IPS-15b (cell line): ENCODE results near the gene CMSS1.

Experiments
- H3K27me3 ChIP-seq: one replicate; pipeline ENCODE4 v1.6.1; 2013; ENCODE audit warnings: low read length; ENCODE audit not compliant: control insufficient read depth, insufficient read depth
- H3K36me3 ChIP-seq: one replicate; pipeline ENCODE4 v1.6.1; 2013; ENCODE audit warnings: low read length; ENCODE audit not compliant: control insufficient read depth, insufficient read depth
- H3K4me1 ChIP-seq: one replicate; pipeline ENCODE4 v1.6.1; 2013; ENCODE audit warnings: mild to moderate bottlenecking, low read length; ENCODE audit not compliant: control insufficient read depth, insufficient read depth
- H3K4me3 ChIP-seq: one replicate; pipeline ENCODE4 v1.5.1; 2013; ENCODE audit warnings: low read depth, low read length
- H3K9ac ChIP-seq: one replicate; pipeline ENCODE4 v1.6.1; 2013; ENCODE audit warnings: low read depth, mild to moderate bottlenecking, low read length
- H3K9me3 ChIP-seq: one replicate; pipeline ENCODE4 v1.6.1; 2013; ENCODE audit warnings: mild to moderate bottlenecking, low read length; ENCODE audit not compliant: control insufficient read depth, insufficient read depth

The CMSS1 gene

DNA sequence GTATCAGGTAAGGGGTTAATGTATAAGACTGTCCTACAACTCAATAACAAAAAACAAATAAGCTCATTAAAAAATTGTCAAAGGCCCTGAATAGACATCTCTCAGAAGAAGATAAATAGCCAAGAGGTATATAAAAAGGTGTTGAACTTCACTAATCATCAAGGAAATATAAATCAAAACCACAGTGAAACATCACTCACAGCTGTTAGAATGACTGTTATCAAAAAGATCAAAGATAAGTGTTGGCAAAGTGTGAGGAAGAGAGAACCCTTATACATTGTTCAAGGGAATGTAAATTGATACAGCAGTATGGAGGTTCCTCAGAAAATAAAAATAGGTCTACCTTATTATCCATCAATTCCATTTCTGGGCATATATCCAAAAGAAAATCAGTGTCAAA lies 201.1 kb downstream of the CMSS1 start:
- Histone ChIP-seq H3K4me3 (no peak overlapping the region), H3K4me1 (peaks cover 2% of the 10 kb centered on the region), H3K9ac (no peak overlapping the region), H3K27me3 (no peaks in the 10 kb centered on the region), H3K36me3 (no peaks in the 10 kb centered on the region), H3K9me3 (no peaks in the 10 kb centered on the region)

DNA sequence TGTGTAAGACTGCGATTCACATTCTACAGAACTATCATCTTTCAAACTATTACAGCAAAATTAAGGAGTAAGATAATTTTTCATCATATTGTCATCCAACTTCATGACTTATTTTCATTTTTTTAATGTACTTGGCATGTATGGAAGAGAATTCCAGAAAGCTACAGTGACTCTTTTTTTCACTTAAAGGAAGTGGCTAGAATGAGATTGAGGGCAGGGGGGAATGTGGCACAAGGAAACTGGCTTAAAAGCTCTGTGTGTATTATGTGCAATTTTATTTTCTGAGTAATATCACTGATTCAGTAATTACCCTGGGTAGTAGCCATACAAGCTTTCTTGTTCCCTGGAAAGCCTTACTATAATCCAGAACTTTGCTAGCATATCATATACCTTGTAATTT lies 202.1 kb downstream of the CMSS1 start:
- H3K9ac ChIP-seq: no peak overlapping the region
- H3K4me1 ChIP-seq: peaks cover 2% of the 10 kb centered on the region
- no peaks in the 10 kb centered on the region for H3K9me3 ChIP-seq
- no peaks in the 10 kb centered on the region for H3K27me3 ChIP-seq
- H3K4me3 ChIP-seq: no peak overlapping the region
- no peaks in the 10 kb centered on the region for H3K36me3 ChIP-seq

DNA sequence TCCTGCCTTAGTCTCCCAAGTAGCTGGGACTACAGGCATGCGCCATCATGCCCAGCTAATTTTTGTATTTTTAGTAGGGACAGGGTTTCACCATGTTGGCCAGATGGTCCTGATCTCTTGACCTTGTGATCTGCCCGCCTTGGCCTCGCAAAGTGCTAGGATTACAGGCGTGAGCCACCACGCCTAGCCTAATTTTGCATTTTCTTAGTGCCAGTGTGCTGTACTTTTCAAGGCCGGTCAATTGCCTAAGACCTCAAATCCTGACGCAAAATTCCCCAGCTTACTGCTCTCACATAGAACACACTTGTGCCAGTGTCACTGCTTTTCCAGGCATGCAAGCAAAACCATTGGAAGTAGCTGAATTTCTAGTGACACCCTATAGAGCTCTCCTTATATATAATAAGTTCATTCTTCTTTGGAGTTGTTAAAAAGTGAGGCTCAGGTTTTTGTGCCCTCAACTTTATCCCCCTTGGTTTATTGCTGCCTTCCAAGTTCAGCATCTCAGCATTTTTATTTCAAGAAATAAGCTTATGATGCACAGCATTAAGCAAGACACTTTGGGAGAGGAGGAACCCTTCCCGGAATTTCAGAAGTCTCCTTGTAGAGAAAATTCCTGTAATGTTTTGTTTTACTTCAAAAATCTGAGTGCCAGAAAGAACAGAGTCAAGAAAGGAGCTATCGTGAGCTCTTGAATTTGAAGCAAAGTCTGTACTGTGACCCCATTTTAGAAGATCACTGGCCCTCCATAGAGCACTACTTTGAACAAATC lies 203.4 kb downstream of the CMSS1 start:
- H3K4me3 ChIP-seq: no peak overlapping the region
- H3K9ac ChIP-seq: no peak overlapping the region
- H3K4me1 ChIP-seq: peaks cover 2% of the 10 kb centered on the region
- H3K36me3 ChIP-seq: no peaks in the 10 kb centered on the region
- H3K27me3 ChIP-seq: no peaks in the 10 kb centered on the region
- no peaks in the 10 kb centered on the region for H3K9me3 ChIP-seq

DNA sequence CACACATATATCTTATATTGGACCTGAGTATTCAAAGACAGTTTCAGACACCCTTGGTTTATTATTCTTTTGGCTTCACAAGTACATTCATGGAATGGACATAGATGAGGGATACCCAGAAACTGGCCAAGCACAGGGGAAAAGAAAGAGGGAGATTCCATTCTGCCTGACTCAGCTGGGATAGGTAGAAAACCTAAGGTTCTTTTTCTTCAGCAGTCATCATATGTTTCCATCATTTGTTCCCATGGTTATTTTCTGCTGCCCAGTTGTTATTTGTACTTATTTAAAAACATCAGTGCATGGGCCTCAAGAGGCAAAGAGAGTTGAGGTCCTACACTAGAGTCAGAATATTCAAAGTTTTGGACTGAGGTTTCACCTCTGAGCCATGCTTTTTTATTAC lies 204.8 kb downstream of the CMSS1 start:
- Histone ChIP-seq H3K9me3 (no peaks in the 10 kb centered on the region), H3K27me3 (no peaks in the 10 kb centered on the region), H3K9ac (no peak overlapping the region), H3K4me1 (no peaks in the 10 kb centered on the region), H3K36me3 (no peaks in the 10 kb centered on the region), H3K4me3 (no peak overlapping the region)

DNA sequence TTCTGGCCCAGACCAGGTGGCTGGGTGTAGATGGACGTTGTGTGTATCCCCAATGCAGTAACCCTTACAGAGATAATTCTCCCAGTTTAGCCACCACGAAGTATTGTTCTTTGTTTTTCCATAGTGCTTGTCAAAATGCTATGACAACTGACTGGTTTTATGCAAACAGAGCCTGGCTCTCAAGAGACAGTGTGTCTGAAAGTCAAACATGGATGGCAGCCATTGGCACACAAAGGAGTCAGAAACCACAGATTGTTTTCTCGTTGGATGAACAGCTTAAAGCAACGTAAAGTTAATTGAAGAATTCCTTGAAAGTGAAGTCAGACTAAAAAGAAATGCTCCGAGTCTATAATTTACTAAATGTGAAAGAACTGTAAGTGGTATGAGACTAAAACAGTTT lies 205.5 kb downstream of the CMSS1 start:
- Histone ChIP-seq H3K4me3 (no peak overlapping the region), H3K36me3 (no peaks in the 10 kb centered on the region), H3K4me1 (no peaks in the 10 kb centered on the region), H3K9ac (no peak overlapping the region), H3K27me3 (no peaks in the 10 kb centered on the region), H3K9me3 (no peaks in the 10 kb centered on the region)

DNA sequence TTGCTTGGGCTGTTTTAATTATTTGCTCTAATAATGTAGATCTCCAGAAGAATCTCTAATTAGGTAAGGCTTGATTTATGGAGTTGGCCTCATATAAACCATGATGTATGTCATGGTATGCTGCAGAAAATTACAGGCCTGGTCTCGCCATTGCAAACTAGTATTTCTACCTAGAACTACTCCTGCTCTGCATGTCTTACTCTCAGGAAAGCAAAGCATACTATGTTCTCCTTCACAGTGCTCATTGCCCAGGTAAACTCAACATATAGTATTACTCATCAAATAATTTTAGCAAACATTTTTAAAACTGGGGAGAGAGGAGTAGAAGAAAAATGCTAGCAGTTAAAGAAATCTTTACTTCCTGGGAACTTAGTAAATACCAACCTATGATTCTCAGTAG lies 205.9 kb downstream of the CMSS1 start:
- Histone ChIP-seq H3K27me3 (no peaks in the 10 kb centered on the region), H3K4me3 (no peak overlapping the region), H3K9me3 (no peaks in the 10 kb centered on the region), H3K9ac (no peak overlapping the region), H3K4me1 (no peaks in the 10 kb centered on the region), H3K36me3 (no peaks in the 10 kb centered on the region)

DNA sequence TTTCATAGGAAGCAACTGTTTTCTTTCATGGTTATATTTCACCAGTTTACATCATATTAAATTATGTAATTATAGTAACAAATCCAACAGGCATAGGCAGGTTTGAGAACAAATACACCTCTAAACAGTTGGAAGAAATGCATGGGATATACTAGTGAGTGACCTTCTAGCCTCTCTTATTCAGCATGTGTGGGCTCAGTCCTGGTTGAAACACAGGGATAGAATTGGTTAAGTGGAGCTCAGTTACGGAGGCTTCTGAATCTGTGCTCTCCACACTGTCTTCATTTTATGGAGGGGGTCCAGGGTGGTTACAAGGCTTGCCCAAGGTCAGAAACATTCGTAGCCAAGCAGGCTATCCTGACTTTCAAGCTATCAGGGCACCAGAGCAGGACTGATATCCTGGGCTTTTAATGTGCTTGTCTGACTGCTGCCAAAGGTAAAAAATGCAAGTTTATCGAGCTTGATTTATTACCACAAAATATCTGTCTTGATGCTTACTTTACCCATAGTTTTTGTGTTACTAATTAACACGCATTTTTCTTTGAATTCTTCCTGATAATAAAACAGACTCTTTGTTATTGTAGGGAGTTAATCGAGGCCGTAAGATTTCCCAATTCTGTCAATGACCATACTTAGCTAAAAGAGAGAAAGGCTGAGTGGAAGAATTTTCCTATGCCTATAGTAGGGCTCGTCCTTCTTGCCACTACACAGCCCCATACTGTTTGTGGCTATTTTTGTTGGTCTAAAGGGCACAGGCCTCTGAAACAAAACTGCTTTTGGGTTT lies 207.1 kb downstream of the CMSS1 start:
- no peaks in the 10 kb centered on the region for H3K4me1 ChIP-seq
- H3K4me3 ChIP-seq: no peak overlapping the region
- H3K9me3 ChIP-seq: no peaks in the 10 kb centered on the region
- H3K36me3 ChIP-seq: no peaks in the 10 kb centered on the region
- no peak overlapping the region for H3K9ac ChIP-seq
- no peaks in the 10 kb centered on the region for H3K27me3 ChIP-seq

DNA sequence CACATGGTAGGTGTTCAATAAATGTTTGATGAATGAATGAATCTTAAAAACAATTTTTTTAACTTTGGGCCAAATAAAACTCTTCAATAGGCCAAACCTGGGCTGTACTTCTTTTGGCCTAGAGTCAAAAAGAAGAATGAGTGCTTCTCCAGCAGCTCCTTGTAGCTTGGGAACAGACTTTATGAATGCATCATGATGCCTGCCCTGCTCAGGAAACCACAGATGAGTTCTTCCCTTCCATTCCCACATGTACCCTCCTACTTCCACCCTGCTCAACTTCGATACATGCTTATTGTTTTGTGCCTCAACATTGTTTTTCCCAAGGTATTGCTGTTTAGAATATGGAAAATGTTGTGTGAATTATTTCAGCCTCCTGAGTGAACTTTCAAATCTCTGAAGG lies 209.7 kb downstream of the CMSS1 start:
- Histone ChIP-seq H3K36me3 (no peaks in the 10 kb centered on the region), H3K4me3 (no peak overlapping the region), H3K4me1 (no peaks in the 10 kb centered on the region), H3K9ac (no peak overlapping the region), H3K27me3 (no peaks in the 10 kb centered on the region), H3K9me3 (no peaks in the 10 kb centered on the region)

DNA sequence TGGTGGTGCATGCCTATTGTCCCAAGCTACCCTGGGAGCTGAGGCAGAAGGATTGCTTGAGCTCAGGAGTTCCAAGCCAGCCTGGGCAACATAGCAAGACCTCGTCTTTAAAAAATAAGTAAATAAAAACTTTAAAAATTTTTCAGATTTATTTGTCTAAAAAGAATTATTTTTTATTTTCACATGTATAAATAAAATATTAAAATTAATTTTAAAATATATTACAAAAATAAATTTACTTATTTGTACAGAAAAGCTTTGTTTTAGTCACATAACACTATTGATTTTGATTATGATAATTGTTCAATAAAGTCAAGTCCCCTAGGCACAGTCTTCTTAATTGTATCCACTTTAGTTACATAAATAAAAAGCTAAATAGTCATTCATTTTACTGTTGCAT lies 211.4 kb downstream of the CMSS1 start:
- Histone ChIP-seq H3K9ac (no peak overlapping the region), H3K27me3 (no peaks in the 10 kb centered on the region), H3K4me3 (no peak overlapping the region), H3K9me3 (no peaks in the 10 kb centered on the region), H3K4me1 (no peaks in the 10 kb centered on the region), H3K36me3 (no peaks in the 10 kb centered on the region)

DNA sequence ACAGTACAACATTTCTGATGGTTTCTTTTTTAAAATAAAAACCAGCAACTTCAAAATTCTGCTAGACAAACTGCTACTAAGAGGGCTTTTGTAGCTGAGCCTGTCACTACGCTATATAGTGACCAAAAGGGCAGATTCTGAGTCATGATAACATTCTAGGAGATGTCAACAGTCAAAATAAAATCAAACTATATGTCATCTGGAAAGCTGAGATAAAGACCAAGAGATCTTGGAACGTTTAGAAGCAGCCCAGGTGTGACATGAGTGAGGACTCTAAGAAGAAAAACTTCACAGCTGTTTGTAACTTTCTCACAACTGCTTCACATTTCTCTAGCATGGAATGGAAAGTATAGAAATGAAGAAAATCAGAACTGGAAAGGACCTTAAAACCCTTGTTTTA lies 212.0 kb downstream of the CMSS1 start:
- Histone ChIP-seq H3K9me3 (no peaks in the 10 kb centered on the region), H3K27me3 (no peaks in the 10 kb centered on the region), H3K4me3 (no peak overlapping the region), H3K9ac (no peak overlapping the region), H3K36me3 (no peaks in the 10 kb centered on the region), H3K4me1 (no peaks in the 10 kb centered on the region)

DNA sequence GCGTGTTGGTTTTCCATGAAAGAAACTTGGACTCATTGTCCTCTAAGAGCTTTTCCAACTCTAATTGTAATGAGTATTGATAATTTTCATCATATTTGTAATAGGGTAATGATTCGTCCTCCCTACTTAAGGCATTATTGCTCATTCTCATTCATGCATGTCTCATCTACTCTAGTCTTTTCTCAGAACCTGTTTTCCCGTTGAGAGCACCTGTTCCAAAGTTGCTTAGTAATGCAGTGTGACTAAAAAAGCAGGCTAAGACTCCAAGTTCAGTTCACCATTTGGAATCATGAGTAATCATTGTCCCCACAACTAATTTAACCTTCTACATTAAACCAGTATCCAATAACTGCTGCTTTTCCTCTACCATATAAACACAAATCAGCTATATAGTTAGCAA lies 212.7 kb downstream of the CMSS1 start:
- H3K27me3 ChIP-seq: no peaks in the 10 kb centered on the region
- H3K4me1 ChIP-seq: no peaks in the 10 kb centered on the region
- H3K9ac ChIP-seq: no peak overlapping the region
- no peaks in the 10 kb centered on the region for H3K9me3 ChIP-seq
- no peak overlapping the region for H3K4me3 ChIP-seq
- H3K36me3 ChIP-seq: no peaks in the 10 kb centered on the region

DNA sequence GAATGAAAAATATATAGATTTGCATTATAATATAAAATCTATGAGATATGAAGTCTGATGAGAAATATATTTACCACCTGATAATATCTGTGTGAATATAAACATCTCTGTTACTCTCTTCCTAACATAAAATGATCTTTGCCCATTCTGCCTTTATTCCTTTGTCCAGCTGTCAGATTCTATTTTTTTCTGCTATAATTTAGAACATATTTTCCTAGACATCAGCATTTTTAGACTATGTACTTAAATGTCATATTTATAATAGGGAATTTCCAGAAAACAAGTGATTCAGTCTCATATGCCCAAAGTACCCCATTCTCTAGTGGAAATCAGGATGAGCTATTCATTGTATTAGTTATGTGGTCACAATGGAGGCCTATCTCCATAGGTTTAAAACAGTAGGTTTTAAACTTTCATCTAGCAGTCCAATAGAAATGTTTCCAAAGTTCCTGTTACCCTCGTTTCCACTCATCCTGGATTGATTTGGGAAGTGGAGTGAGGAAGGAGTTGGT lies 213.3 kb downstream of the CMSS1 start:
- Histone ChIP-seq H3K4me1 (no peaks in the 10 kb centered on the region), H3K9ac (no peak overlapping the region), H3K4me3 (no peak overlapping the region)

More for the DNA sequence above, 213.3 kb downstream of the CMSS1 start:
- Histone ChIP-seq H3K9me3 (no peaks in the 10 kb centered on the region), H3K36me3 (no peaks in the 10 kb centered on the region), H3K27me3 (no peaks in the 10 kb centered on the region)
